H9 (cell line): ENCODE data around the gene IL3. TPM values are rescaled to one million over a fixed set of nuclear protein-coding genes. Genes with fewer than 3 reads are reported as not detected.
A peak's percentile ranks its signal among the peaks of the same experiment; 100 is the strongest.

Experiments
- DNase-seq: peaks from one replicate; pipeline ENCODE4 v3.0.0-alpha.2; 2017
- H2AFZ ChIP-seq: one replicate; pipeline ENCODE4 v1.6.1; 2013; ENCODE audit warnings: mild to moderate bottlenecking, low read length, control low read depth, moderate library complexity
- H2AK5ac ChIP-seq: 2 replicates; pipeline ENCODE4 v1.6.1; 2013; ENCODE audit warnings: low read length, control low read depth, mixed read lengths; ENCODE audit not compliant: insufficient read length
- H2BK120ac ChIP-seq: one replicate; pipeline ENCODE4 v1.6.1; 2013; ENCODE audit warnings: low read depth, mild to moderate bottlenecking, low read length, control low read depth, inconsistent platforms; ENCODE audit not compliant: poor library complexity, severe bottlenecking
- H2BK12ac ChIP-seq: 2 replicates; pipeline ENCODE4 v1.6.1; 2013; ENCODE audit warnings: low read length, control low read depth, mixed read lengths, low read depth; ENCODE audit not compliant: insufficient read length
- H2BK15ac ChIP-seq: 2 replicates; pipeline ENCODE4 v1.6.1; 2013; ENCODE audit warnings: low read depth, low read length, control low read depth
- H2BK20ac ChIP-seq: one replicate; pipeline ENCODE4 v1.6.1; 2013; ENCODE audit warnings: low read depth, mild to moderate bottlenecking, low read length, control low read depth, inconsistent platforms; ENCODE audit not compliant: poor library complexity, severe bottlenecking
- H2BK5ac ChIP-seq: 2 replicates; pipeline ENCODE4 v1.6.1; 2013; ENCODE audit warnings: low read length, control low read depth, mixed read lengths; ENCODE audit not compliant: insufficient read length
- H3K14ac ChIP-seq: 2 replicates; pipeline ENCODE4 v1.6.1; 2013; ENCODE audit warnings: low read length, control low read depth; ENCODE audit not compliant: insufficient read depth
- H3K18ac ChIP-seq: 2 replicates; pipeline ENCODE4 v1.6.1; 2013; ENCODE audit warnings: low read depth, mild to moderate bottlenecking, mixed read lengths, low read length, control low read depth; ENCODE audit not compliant: insufficient read length
- H3K23ac ChIP-seq: 2 replicates; pipeline ENCODE4 v1.6.1; 2013; ENCODE audit warnings: low read length, control low read depth, mixed read lengths, low read depth; ENCODE audit not compliant: insufficient read length
- H3K23me2 ChIP-seq: 2 replicates; pipeline ENCODE4 v1.6.1; 2013; ENCODE audit warnings: low read depth, mild to moderate bottlenecking, mixed read lengths, low read length, control low read depth; ENCODE audit not compliant: insufficient read length, poor library complexity, severe bottlenecking
- H3K27ac ChIP-seq: 2 replicates; pipeline ENCODE4 v1.5.1; 2013; ENCODE audit warnings: low read length, control low read depth, mixed read lengths, low read depth; ENCODE audit not compliant: insufficient read length
- H3K27me3 ChIP-seq: 2 replicates; pipeline ENCODE4 v1.6.1; 2013; ENCODE audit warnings: low read length, control low read depth, inconsistent platforms; ENCODE audit not compliant: insufficient read depth
- H3K4ac ChIP-seq: 2 replicates; pipeline ENCODE4 v1.6.1; 2013; ENCODE audit warnings: low read depth, mild to moderate bottlenecking, control low read depth, inconsistent platforms, low read length, moderate library complexity
- H3K4me1 ChIP-seq: 2 replicates; pipeline ENCODE4 v1.6.1; 2013; ENCODE audit warnings: low read length, control low read depth, inconsistent platforms; ENCODE audit not compliant: insufficient read depth
- H3K4me2 ChIP-seq: 2 replicates; pipeline ENCODE4 v1.6.1; 2013; ENCODE audit warnings: low read length, control low read depth, mixed read lengths; ENCODE audit not compliant: insufficient read length, insufficient read depth
- H3K56ac ChIP-seq: 2 replicates; pipeline ENCODE4 v1.6.1; 2013; ENCODE audit warnings: low read depth, mild to moderate bottlenecking, mixed read lengths, low read length, control low read depth; ENCODE audit not compliant: insufficient read length
- H3K79me1 ChIP-seq: 2 replicates; pipeline ENCODE4 v1.6.1; 2013; ENCODE audit warnings: low read depth, mild to moderate bottlenecking, moderate library complexity, low read length, control low read depth, inconsistent platforms; ENCODE audit not compliant: insufficient read depth, poor library complexity, severe bottlenecking
- H3K79me2 ChIP-seq: 2 replicates; pipeline ENCODE4 v1.6.1; 2013; ENCODE audit warnings: low read length, control low read depth, inconsistent platforms; ENCODE audit not compliant: insufficient read depth
- H3K9ac ChIP-seq: 2 replicates; pipeline ENCODE4 v1.6.1; 2013; ENCODE audit warnings: low read length, control low read depth, mixed read lengths; ENCODE audit not compliant: insufficient read length; ENCODE audit errors: extremely low read depth
- H3K9me3 ChIP-seq: one replicate; pipeline ENCODE4 v1.6.1; 2013; ENCODE audit warnings: low read depth, low read length, inconsistent platforms; ENCODE audit not compliant: control insufficient read depth
- H3T11ph ChIP-seq: one replicate; pipeline ENCODE4 v1.6.1; 2013; ENCODE audit warnings: mild to moderate bottlenecking, low read length, control low read depth, inconsistent platforms
- H4K20me1 ChIP-seq: one replicate; pipeline ENCODE4 v1.6.1; 2013; ENCODE audit not compliant: control insufficient read depth, insufficient read length, insufficient read depth
- H4K5ac ChIP-seq: 2 replicates; pipeline ENCODE4 v1.6.1; 2013; ENCODE audit warnings: low read depth, mild to moderate bottlenecking, mixed read lengths, low read length, control low read depth; ENCODE audit not compliant: insufficient read length
- H4K8ac ChIP-seq: replicated peaks from 2 replicates; pipeline ENCODE4 v1.6.1; 2013; ENCODE audit warnings: low read length, control low read depth, mixed read lengths, low read depth; ENCODE audit not compliant: insufficient read length
- H4K91ac ChIP-seq: 2 replicates; pipeline ENCODE4 v1.6.1; 2013; ENCODE audit warnings: low read depth, mild to moderate bottlenecking, moderate library complexity, mixed read lengths, low read length, control low read depth; ENCODE audit not compliant: insufficient read length
- H3K27ac Mint-ChIP-seq, 3 experiments: 2 replicates in 2 of 3; 3 replicates in 1 of 3; pipeline ENCODE4 v1.8.0; 2020 to 2021; ENCODE audit warnings: mixed read lengths in 3 of 3, mild to moderate bottlenecking in 1 of 3, moderate library complexity in 1 of 3
- H3K27me3 Mint-ChIP-seq: 2 replicates; pipeline ENCODE4 v1.8.0; 2021; ENCODE audit warnings: low read depth, mild to moderate bottlenecking, moderate library complexity, mixed read lengths
- H3K36me3 Mint-ChIP-seq, 3 experiments: 2 replicates in 2 of 3; 3 replicates in 1 of 3; pipeline ENCODE4 v1.8.0; 2020 to 2021; ENCODE audit warnings: low read depth in 3 of 3, mixed read lengths in 3 of 3; ENCODE audit not compliant: insufficient read depth in 1 of 3
- H3K4me1 Mint-ChIP-seq, 2 experiments: 2 replicates each; pipeline ENCODE4 v1.8.0; 2020; ENCODE audit warnings: mixed read lengths in 2 of 2
- H3K4me3 Mint-ChIP-seq, 2 experiments: 2 replicates in 1 of 2; 3 replicates in 1 of 2; pipeline ENCODE4 v1.8.0; 2020 to 2021; ENCODE audit warnings: mild to moderate bottlenecking in 2 of 2, mixed read lengths in 2 of 2, moderate library complexity in 1 of 2
- H3K9me3 Mint-ChIP-seq, 2 experiments: 2 replicates in 1 of 2; 3 replicates in 1 of 2; pipeline ENCODE4 v1.8.0; 2020; ENCODE audit warnings: mild to moderate bottlenecking in 2 of 2, mixed read lengths in 2 of 2, moderate library complexity in 1 of 2
- WGBS: extraction: QIAGEN DNeasy Blood & Tissue Kit; methylation state at CpG from one replicate; pipeline ENCODE4 v1.1.7; 2013; ENCODE audit warnings: missing lambda C conversion rate, low lambda C conversion rate, mixed read lengths; ENCODE audit not compliant: insufficient read length; ENCODE audit errors: extremely low coverage; 5-methylcytosine and 5-hydroxymethylcytosine counted together
- total RNA-seq: library from RNA; stranded (reverse); gene quantifications from 2 replicates; pipeline ENCODE4 v1.2.1, GENCODE V29; 2021
- TF ChIP-seq, protein P1 (sequence below): fragments of 200-600 bp; sonication (generic); conservative IDR thresholded peaks from 3 replicates; pipeline ENCODE4 v1.8.0; 2021; ENCODE audit warnings: antibody characterized with exemption, mild to moderate bottlenecking

IL3 gene
- total RNA-seq, 1 experiment from 2014 or later: not detected

DNA sequence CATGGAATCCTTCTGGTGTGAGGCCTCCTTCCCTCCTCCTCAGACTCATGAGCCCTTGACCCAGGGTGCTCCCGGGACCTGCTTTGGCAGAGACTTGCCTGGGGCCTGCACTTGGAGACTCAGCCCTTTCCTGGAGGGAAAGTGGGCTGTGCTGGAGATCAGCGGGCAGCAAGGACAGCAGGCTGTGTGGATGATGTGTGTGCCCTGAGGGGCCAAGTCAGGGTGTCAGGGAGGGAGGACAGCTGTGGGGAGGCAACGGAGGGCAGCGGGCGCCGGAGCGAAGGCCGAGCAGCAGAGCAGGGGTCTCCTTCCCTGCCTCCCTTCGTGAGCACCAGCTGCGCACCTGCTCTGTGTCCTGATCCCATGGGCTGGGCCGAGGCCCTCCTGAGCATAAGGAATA lies 7.0 kb downstream of the IL3 start:
- H3K23me2 ChIP-seq: no peaks in the 10 kb centered on the region
- no peaks in the 10 kb centered on the region for H3K79me2 ChIP-seq
- H3K4ac ChIP-seq: no peak overlapping the region
- H3K14ac ChIP-seq: no peak overlapping the region; the same call in 1 of the 2 replicates
- Mint-ChIP-seq H3K9me3 (no peaks in the 10 kb centered on the region; a peak in 1 of 5 replicates), H3K4me3 (no peak overlapping the region), H3K36me3 (no peaks in the 10 kb centered on the region), H3K27ac (peak overlapping the region in 1 of 3 experiments; percentile 44; a peak in 1 of 7 replicates), H3K4me1 (peaks cover 0 to 4% of the 10 kb centered on the region in 2 experiments; a peak in 2 of 4 replicates), H3K27me3 (no peaks in the 10 kb centered on the region; the same call in none of the 2 replicates)
- no peaks in the 10 kb centered on the region for H3K27me3 ChIP-seq
- H2BK5ac ChIP-seq: no peak overlapping the region
- DNase-seq: no peak
- no peak overlapping the region for H4K91ac ChIP-seq
- H2AK5ac ChIP-seq: no peak overlapping the region
- H3K9ac ChIP-seq: no peak overlapping the region
- WGBS: no CpG with 5 or more reads among the region's 11 CpGs
- H3K9me3 ChIP-seq: no peaks in the 10 kb centered on the region
- H3T11ph ChIP-seq: no peak overlapping the region
- no peak overlapping the region for H2BK120ac ChIP-seq
- TF ChIP-seq, protein P1, sequence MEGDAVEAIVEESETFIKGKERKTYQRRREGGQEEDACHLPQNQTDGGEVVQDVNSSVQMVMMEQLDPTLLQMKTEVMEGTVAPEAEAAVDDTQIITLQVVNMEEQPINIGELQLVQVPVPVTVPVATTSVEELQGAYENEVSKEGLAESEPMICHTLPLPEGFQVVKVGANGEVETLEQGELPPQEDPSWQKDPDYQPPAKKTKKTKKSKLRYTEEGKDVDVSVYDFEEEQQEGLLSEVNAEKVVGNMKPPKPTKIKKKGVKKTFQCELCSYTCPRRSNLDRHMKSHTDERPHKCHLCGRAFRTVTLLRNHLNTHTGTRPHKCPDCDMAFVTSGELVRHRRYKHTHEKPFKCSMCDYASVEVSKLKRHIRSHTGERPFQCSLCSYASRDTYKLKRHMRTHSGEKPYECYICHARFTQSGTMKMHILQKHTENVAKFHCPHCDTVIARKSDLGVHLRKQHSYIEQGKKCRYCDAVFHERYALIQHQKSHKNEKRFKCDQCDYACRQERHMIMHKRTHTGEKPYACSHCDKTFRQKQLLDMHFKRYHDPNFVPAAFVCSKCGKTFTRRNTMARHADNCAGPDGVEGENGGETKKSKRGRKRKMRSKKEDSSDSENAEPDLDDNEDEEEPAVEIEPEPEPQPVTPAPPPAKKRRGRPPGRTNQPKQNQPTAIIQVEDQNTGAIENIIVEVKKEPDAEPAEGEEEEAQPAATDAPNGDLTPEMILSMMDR: no peak
- H2BK15ac ChIP-seq: no peak overlapping the region
- no peak overlapping the region for H4K8ac ChIP-seq
- H2AFZ ChIP-seq: no peak overlapping the region
- no peak overlapping the region for H3K23ac ChIP-seq
- no peak overlapping the region for H3K4me2 ChIP-seq
- no peak overlapping the region for H2BK20ac ChIP-seq
- H4K20me1 ChIP-seq: no peaks in the 10 kb centered on the region
- H4K5ac ChIP-seq: no peak overlapping the region
- no peak overlapping the region for H3K56ac ChIP-seq
- H2BK12ac ChIP-seq: no peak overlapping the region
- H3K27ac ChIP-seq: no peak overlapping the region
- H3K4me1 ChIP-seq: no peaks in the 10 kb centered on the region
- H3K79me1 ChIP-seq: no peaks in the 10 kb centered on the region
- H3K18ac ChIP-seq: no peak overlapping the region
